HepG2 (cell line): ENCODE results near the gene CYB5R3. TPM values are rescaled to one million over a fixed set of nuclear protein-coding genes. Genes with fewer than 3 reads are reported as not detected.

Source experiments
- ATAC-seq: fragments of 200-7000 bp; cut with Tn5 transposase; 3 replicates; pipeline ENCODE4 v1.9.1; 2020; ENCODE audit warnings: mild to moderate bottlenecking, moderate library complexity
- BruUV-seq: library from RNA; stranded (reverse); fragments of 400-500 nt; replicated peaks from 2 replicates; lab custom pipeline; 2021; lab: Mats Ljungman, UMichigan
- CTCF ChIA-PET: fragments of 300-600 bp; formaldehyde crosslinking; extraction: SDS; loops from one replicate; lab custom pipeline; 2021; ENCODE audit warnings: low total read pairs, inconsistent platforms, low intra/inter-chr PET ratio; lab: Yijun Ruan, JAX
- POLR2A ChIA-PET: fragments of 350-600 bp; sonication (Branson Sonifier 250); formaldehyde crosslinking; loops from one replicate; lab custom pipeline; 2020; ENCODE audit warnings: antibody characterized with exemption, inconsistent platforms; lab: Yijun Ruan, JAX
- DNase-seq: peaks from one replicate; pipeline ENCODE4 v3.0.0-alpha.2; 2015; ENCODE audit warnings: low spot score
- FAIRE-seq: peaks from 3 replicates; lab custom pipeline; 2011; peaks lifted over from hg19 to GRCh38; lab: Jason Lieb, UNC
- H2AFZ ChIP-seq: one replicate; pipeline ENCODE4 v1.6.1; 2011; ENCODE audit warnings: low read length, inconsistent platforms
- H3K27ac ChIP-seq: fragments of 300-600 bp; 3 replicates; pipeline ENCODE4 v1.8.0; 2011; ENCODE audit warnings: mixed run types, mild to moderate bottlenecking, mixed read lengths, low read length, inconsistent platforms; ENCODE audit not compliant: insufficient read depth; ENCODE audit errors: extremely low read length
- H3K27me3 ChIP-seq, 2 experiments: fragments of 200-600 bp in 1 of 2; 2 replicates in 1 of 2; 3 replicates in 1 of 2; pipeline versions ENCODE4 v1.6.0 to v1.8.0; 2011; ENCODE audit warnings: low read length in 2 of 2, mild to moderate bottlenecking in 2 of 2, moderate library complexity in 2 of 2, inconsistent platforms in 1 of 2; ENCODE audit not compliant: insufficient read depth in 2 of 2, control insufficient read depth in 1 of 2
- H3K36me3 ChIP-seq, 2 experiments: fragments of 200-600 bp in 1 of 2; replicated peaks in 1 of 2; 2 replicates in 1 of 2; 3 replicates in 1 of 2; pipeline versions ENCODE4 v1.5.1 to v1.8.0; 2011; ENCODE audit warnings: low read length in 2 of 2, inconsistent platforms in 1 of 2; ENCODE audit not compliant: insufficient read depth in 2 of 2, control insufficient read depth in 1 of 2
- H3K4me1 ChIP-seq: 2 replicates; pipeline ENCODE4 v1.5.1; 2012; ENCODE audit warnings: low read length, inconsistent platforms; ENCODE audit not compliant: insufficient read depth
- H3K4me2 ChIP-seq: 2 replicates; pipeline ENCODE4 v1.6.0; 2011; ENCODE audit warnings: low read depth, low read length, inconsistent platforms
- H3K4me3 ChIP-seq, 3 experiments: fragments of 200-600 bp in 1 of 3; sonication (generic), shearing (Covaris generic) in 1 of 3; replicated peaks in 1 of 3; 2 replicates each; pipeline ENCODE4 v1.5.1; 2011 to 2016; ENCODE audit warnings: low read length in 3 of 3, inconsistent platforms in 2 of 3, low read depth in 2 of 3, mild to moderate bottlenecking in 2 of 3, control low read depth in 1 of 3, mixed read lengths in 1 of 3; ENCODE audit not compliant: insufficient read depth in 1 of 3
- H3K79me2 ChIP-seq: one replicate; pipeline ENCODE4 v1.6.1; 2011; ENCODE audit warnings: low read length, inconsistent platforms; ENCODE audit not compliant: insufficient read depth
- H3K9ac ChIP-seq: 2 replicates; pipeline ENCODE4 v1.6.0; 2011; ENCODE audit warnings: mild to moderate bottlenecking, low read depth, low read length, inconsistent platforms; ENCODE audit not compliant: insufficient read depth
- H3K9me3 ChIP-seq: 2 replicates; pipeline ENCODE4 v1.5.1; 2012; ENCODE audit warnings: mild to moderate bottlenecking, low read length
- H4K20me1 ChIP-seq: 2 replicates; pipeline ENCODE4 v1.6.0; 2011; ENCODE audit warnings: inconsistent platforms, mild to moderate bottlenecking, low read length, moderate library complexity; ENCODE audit not compliant: insufficient read depth
- CENPX ChIP-seq: sonication (generic); formaldehyde crosslinking; IDR thresholded peaks from 2 replicates; pipeline ENCODE4 v1.9.0; 2021; ENCODE audit warnings: mild to moderate bottlenecking, missing genetic modification reagents, moderate library complexity
- GABPB1 ChIP-seq: IDR thresholded peaks from 2 replicates; pipeline ENCODE4 v1.6.1; 2016; ENCODE audit warnings: mild to moderate bottlenecking, missing genetic modification reagents, moderate library complexity, missing compliant biosample characterization
- HOXD1 ChIP-seq: sonication (generic); formaldehyde crosslinking; IDR thresholded peaks from 2 replicates; pipeline ENCODE4 v1.5.0; 2020; ENCODE audit warnings: missing genetic modification reagents
- LCORL ChIP-seq, 2 experiments: fragments of 450-650 bp in 1 of 2; sonication (generic) in 1 of 2; formaldehyde crosslinking in 1 of 2; IDR thresholded peaks; 2 replicates each; pipeline versions ENCODE4 v1.5.0 to v1.6.1; 2017 to 2020; ENCODE audit warnings: antibody characterized with exemption in 1 of 2, missing genetic modification reagents in 1 of 2
- MEIS2 ChIP-seq: sonication (generic); formaldehyde crosslinking; IDR thresholded peaks from 2 replicates; pipeline ENCODE4 v1.9.0; 2021; ENCODE audit warnings: mild to moderate bottlenecking, missing genetic modification reagents
- MIER3 ChIP-seq: IDR thresholded peaks from 2 replicates; pipeline ENCODE4 v1.6.1; 2016; ENCODE audit warnings: missing compliant biosample characterization, borderline replicate concordance
- MLLT10 ChIP-seq: sonication (generic); formaldehyde crosslinking; IDR thresholded peaks from 2 replicates; pipeline ENCODE4 v1.4.0; 2020; ENCODE audit warnings: missing genetic modification reagents
- MXD3 ChIP-seq: IDR thresholded peaks from 2 replicates; pipeline ENCODE4 v1.6.1; 2016; ENCODE audit warnings: mild to moderate bottlenecking, missing biosample characterization, missing genetic modification reagents
- NR2F6 ChIP-seq, 2 experiments: IDR thresholded peaks; 2 replicates each; pipeline ENCODE4 v1.6.1; 2016; ENCODE audit warnings: antibody characterized with exemption in 1 of 2, mild to moderate bottlenecking in 1 of 2
- PAF1 ChIP-seq: IDR thresholded peaks from 2 replicates; pipeline ENCODE4 v1.6.1; 2016; ENCODE audit warnings: missing genetic modification reagents, missing compliant biosample characterization
- PCBP2 ChIP-seq: fragments of 200-400 bp; formaldehyde crosslinking; optimal IDR thresholded peaks from 2 replicates; pipeline ENCODE3; 2018; ENCODE audit warnings: low read length, low read depth; ENCODE audit not compliant: poor library complexity, severe bottlenecking
- RBAK ChIP-seq: sonication (generic); formaldehyde crosslinking; IDR thresholded peaks from 2 replicates; pipeline ENCODE4 v1.5.1; 2020; ENCODE audit warnings: mild to moderate bottlenecking, missing genetic modification reagents
- SALL1 ChIP-seq: sonication (generic); formaldehyde crosslinking; IDR thresholded peaks from 2 replicates; pipeline ENCODE4 v1.8.0; 2022; ENCODE audit warnings: mild to moderate bottlenecking, missing genetic modification reagents
- ZBTB37 ChIP-seq: sonication (generic); formaldehyde crosslinking; IDR thresholded peaks from 2 replicates; pipeline ENCODE4 v1.4.0; 2020; ENCODE audit warnings: mild to moderate bottlenecking, missing genetic modification reagents
- ZFP1 ChIP-seq: IDR thresholded peaks from 2 replicates; pipeline ENCODE4 v1.6.1; 2016
- ZKSCAN1 ChIP-seq: fragments of 150-350 bp; IDR thresholded peaks from 2 replicates; pipeline ENCODE4 v1.6.1; 2014; ENCODE audit warnings: low read length
- ZNF160 ChIP-seq: sonication (generic); formaldehyde crosslinking; IDR thresholded peaks from 2 replicates; pipeline ENCODE4 v1.8.0; 2022; ENCODE audit warnings: mild to moderate bottlenecking, inconsistent platforms, missing genetic modification reagents
- ZNF18 ChIP-seq: sonication (generic); formaldehyde crosslinking; IDR thresholded peaks from 2 replicates; pipeline ENCODE4 v1.8.0; 2022; ENCODE audit warnings: mild to moderate bottlenecking, missing genetic modification reagents; ENCODE audit not compliant: insufficient replicate concordance
- ZNF263 ChIP-seq: sonication (generic); formaldehyde crosslinking; IDR thresholded peaks from 2 replicates; pipeline ENCODE4 v1.4.0; 2020; ENCODE audit warnings: missing genetic modification reagents
- ZNF816 ChIP-seq: sonication (generic); formaldehyde crosslinking; IDR thresholded peaks from 2 replicates; pipeline ENCODE4 v1.8.0; 2022; ENCODE audit warnings: missing genetic modification reagents, mild to moderate bottlenecking, borderline replicate concordance
- ZNF841 ChIP-seq: sonication (generic); formaldehyde crosslinking; IDR thresholded peaks from 2 replicates; pipeline ENCODE4 v1.8.1; 2023; ENCODE audit warnings: missing genetic modification reagents, borderline replicate concordance
- WGBS: methylation state at CpG from one replicate; pipeline ENCODE4 v1.1.6; 2017; ENCODE audit warnings: low lambda C conversion rate; 5-methylcytosine and 5-hydroxymethylcytosine counted together
- in situ Hi-C: cut with HindIII; loops from 2 replicates; pipeline ENCODE4 v1.10.0; 2017; ENCODE audit warnings: low pct_unique_long_range_greater_than_20kb; ENCODE audit not compliant: extremely low pct_ligation_motif_present
- intact Hi-C: fragments of 100-400 bp; cut with micrococcal nuclease; formaldehyde crosslinking; loops from one replicate; pipeline ENCODE4 v1.10.0; 2022; ENCODE audit not compliant: unreplicated experiment
- polyA plus RNA-seq, 8 experiments: library from polyadenylated mRNA; depleted of rRNA in 3 of 8; stranded (reverse) in 7 of 8; unstranded in 1 of 8; fragments of >200 nt; fragmentation: Illumina TruSeq in 4 of 8; extraction: Trizol in 4 of 8; gene quantifications; 2 replicates each; pipeline versions ENCODE4 v1.2.1 to v1.2.3, GENCODE V29; 2011 to 2016; ENCODE audit warnings: low read depth in 4 of 8, missing spikeins in 1 of 8, mixed read lengths in 1 of 8; ENCODE audit not compliant: insufficient read depth in 1 of 8
- total RNA-seq, 5 experiments: library from RNA; depleted of rRNA; stranded (reverse); fragments of >200 nt; fragmentation: Illumina TruSeq; extraction: Trizol; gene quantifications; 2 replicates each; pipeline ENCODE4 v1.2.3, GENCODE V29; 2016; ENCODE audit warnings: low read depth in 1 of 5

CYB5R3 gene
- total and polyA plus RNA-seq, 2 of the 13 experiments (the other 11 are each of a cell fraction or from before 2014, with no cell fraction given), result 32.4 to 305 TPM

GRCh38 chr22:42601879-42602465, 47.2 kb downstream of the CYB5R3 start:
- H3K27ac ChIP-seq, result peak overlapping the region; percentile 93
- H3K27me3 ChIP-seq, result no peaks in the 10 kb centered on the region
- peaks cover 4% of the 10 kb centered on the region; the same call in 1 of the 2 replicates for H4K20me1 ChIP-seq
- CTCF ChIA-PET, result no interaction called here
- no peak overlapping the region for H2AFZ ChIP-seq
- WGBS, result 41% methylated on average over 6 of the region's 6 CpGs
- H3K36me3 ChIP-seq, result peaks cover 23 to 62% of the 10 kb centered on the region in 2 experiments
- peaks cover 48% of the 10 kb centered on the region for H3K79me2 ChIP-seq
- in situ Hi-C loops, result no loop called here
- peak overlapping the region; percentile 52 for H3K4me2 ChIP-seq
- POLR2A ChIA-PET, result interaction anchor here (1.3 to 1.6 kb wide), 2 partner anchors 12 to 14 kb away, joined by 3 to 12 read pairs; partner anchors contain the start of gene POLDIP3
- FAIRE-seq (peak; percentile 93), DNase-seq (peak; percentile 73), ATAC-seq (peak; percentile 91)
- peaks cover 63% of the 10 kb centered on the region for H3K4me1 ChIP-seq
- intact Hi-C loops, result no loop called here
- H3K9me3 ChIP-seq, result no peaks in the 10 kb centered on the region
- no peak overlapping the region; a peak in 1 of 6 replicates for H3K4me3 ChIP-seq
- TSS peak; percentile 32 for BruUV-seq
- peak overlapping the region; percentile 55; the same call in 1 of the 2 replicates for H3K9ac ChIP-seq
- TF ChIP-seq LCORL (IDR thresholded peaks at IDR 0.05) (no peak), LCORL (CRISPR knock-in tag; IDR thresholded peaks at IDR 0.05) (peak; percentile 83), ZBTB37 (peak; percentile 86; the same call in 1 of the 2 replicates), MLLT10 (CRISPR knock-in tag) (no peak), NR2F6 (IDR thresholded peaks at IDR 0.05) (peak; percentile 72), NR2F6 (CRISPR knock-in tag; IDR thresholded peaks at IDR 0.05) (peak; percentile 70), ZKSCAN1 (no peak), CENPX (no peak), ZNF160 (CRISPR knock-in tag) (no peak), MIER3 (CRISPR knock-in tag) (peak; percentile 51; the same call in 1 of the 2 replicates), ZFP1 (CRISPR knock-in tag) (no peak), ZNF263 (CRISPR knock-in tag) (0 out of 2 replicates have a peak, but pooled peaks have one; percentile 8), RBAK (no peak), PCBP2 (no peak), GABPB1 (CRISPR knock-in tag) (no peak), PAF1 (CRISPR knock-in tag) (no peak), ZNF816 (CRISPR knock-in tag) (peak; percentile 73; the same call in 1 of the 2 replicates), MEIS2 (CRISPR knock-in tag) (peak; percentile 60; the same call in 1 of the 2 replicates), MXD3 (CRISPR knock-in tag) (no peak), SALL1 (peak; percentile 75), ZNF18 (CRISPR knock-in tag) (peak; percentile 25), ZNF841 (no peak), HOXD1 (CRISPR knock-in tag) (no peak; the same call in 1 of the 2 replicates)
